Kidney glomerular epithelial cell (primary cell): ENCODE measurements around the gene ARHGAP1.

ENCODE experiments used
- DNase-seq: peaks from one replicate; lab custom pipeline; 2025; lab: John Stamatoyannopoulos, UW

The ARHGAP1 gene

DNA sequence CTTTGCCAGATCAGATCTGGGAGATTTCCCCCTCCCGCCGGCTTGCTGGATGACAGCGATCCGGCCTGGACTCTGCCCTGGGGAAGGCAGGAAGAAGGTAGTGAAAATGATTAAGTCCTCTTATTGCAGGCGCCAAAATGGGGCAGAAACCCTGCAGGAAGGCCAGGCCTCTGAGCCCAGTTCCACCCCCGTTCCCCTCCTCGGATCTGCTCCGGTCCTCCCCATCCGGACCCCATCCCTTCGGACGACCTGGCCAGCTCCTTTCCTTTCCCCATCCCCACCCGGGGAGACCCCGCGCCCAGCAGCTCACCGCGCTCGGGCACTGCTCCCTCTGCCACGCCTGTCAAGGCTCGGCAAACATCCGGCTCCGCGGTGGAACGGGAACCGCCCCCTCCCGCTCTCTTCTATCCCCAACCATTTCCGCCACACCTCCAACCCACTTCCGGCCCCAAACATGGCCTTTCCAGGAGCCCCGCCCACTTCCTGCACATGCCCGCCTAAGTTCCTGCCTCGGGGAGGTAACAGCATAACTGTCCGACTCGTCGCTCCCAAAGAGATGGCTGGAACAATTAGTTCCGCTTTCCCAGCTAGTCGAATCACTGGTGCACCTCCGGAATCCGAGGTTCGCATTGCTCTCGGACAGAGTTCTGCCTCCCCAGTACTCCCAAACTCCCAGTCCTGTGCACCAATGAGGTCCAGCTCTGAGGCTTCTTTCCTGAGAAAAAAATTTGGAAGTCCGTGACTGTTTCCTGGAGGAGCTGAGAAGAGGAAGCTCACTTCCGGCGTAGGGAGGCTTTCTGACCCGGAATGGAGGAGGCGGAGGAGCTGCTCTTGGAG lies at the start of gene ARHGAP1, which contains the start of gene ZNF408:
Gene ARHGAP1, minus strand, starts transcription at position 379 of the 837 bp plus-strand sequence. CDS start 4,512 bp downstream, outside the sequence.
Gene ZNF408, plus strand, starts transcription at position 791 of the 837 bp plus-strand sequence. Its CDS starts 17 bp downstream, at position 808.
- DNase-seq: peak; percentile 97

DNA sequence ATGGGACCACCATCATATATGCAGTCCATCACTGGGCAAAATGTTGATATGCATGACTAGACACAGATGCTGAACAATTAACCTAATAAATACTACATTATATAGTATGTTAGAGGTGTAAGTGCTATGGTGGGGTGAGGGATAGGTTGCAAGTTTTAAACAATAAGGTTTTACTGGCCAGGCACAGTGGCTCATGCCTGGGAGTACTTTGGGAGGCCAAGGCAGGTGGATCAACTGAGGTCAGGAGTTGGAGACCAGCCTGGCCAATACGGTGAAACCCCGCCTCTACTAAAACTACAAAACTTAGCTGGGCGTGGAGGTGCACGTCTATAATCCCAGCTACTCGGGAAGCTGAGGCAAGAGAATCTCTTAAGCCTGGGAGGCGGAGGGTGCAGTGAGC lies 46.7 kb upstream of the ARHGAP1 start:
- DNase-seq: no peak

DNA sequence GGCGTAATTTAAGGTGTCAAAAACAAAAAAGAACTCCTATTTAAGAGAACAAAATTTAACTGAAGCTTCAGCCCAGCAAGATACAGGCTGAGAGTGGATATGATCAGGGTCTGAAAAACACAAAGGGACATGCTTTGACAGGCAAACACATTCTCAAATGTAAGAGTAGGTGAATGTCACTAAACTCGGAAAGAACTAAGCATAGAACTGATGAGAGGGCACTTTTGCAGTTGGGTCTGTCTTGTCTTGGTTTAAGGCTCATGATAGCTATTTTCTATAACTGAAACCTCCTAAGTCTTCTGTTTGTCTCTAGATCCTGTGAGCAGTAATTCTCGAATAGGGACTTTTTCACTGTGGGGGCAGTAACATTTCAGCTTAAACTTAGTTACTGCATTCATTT lies 45.6 kb upstream of the ARHGAP1 start:
- DNase-seq: no peak

DNA sequence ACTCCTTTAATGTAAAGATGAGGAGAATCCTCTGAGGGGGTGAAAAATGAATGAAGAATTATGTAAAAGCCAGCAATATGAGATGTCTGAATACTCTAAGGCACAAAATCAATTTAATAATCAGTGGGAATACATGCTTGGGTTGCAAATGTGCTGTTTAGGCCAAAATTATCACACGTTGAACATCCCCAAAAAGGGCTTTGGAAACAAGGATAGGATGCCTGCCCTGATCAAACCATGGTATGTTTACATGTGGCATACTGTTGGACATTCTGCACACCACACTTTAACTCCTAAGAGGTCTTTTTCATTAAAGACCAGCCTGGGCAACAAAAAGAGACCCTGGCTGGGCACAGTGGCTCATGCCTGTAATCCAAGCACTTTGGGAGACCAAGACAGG lies 44.9 kb upstream of the ARHGAP1 start:
- no peak for DNase-seq

DNA sequence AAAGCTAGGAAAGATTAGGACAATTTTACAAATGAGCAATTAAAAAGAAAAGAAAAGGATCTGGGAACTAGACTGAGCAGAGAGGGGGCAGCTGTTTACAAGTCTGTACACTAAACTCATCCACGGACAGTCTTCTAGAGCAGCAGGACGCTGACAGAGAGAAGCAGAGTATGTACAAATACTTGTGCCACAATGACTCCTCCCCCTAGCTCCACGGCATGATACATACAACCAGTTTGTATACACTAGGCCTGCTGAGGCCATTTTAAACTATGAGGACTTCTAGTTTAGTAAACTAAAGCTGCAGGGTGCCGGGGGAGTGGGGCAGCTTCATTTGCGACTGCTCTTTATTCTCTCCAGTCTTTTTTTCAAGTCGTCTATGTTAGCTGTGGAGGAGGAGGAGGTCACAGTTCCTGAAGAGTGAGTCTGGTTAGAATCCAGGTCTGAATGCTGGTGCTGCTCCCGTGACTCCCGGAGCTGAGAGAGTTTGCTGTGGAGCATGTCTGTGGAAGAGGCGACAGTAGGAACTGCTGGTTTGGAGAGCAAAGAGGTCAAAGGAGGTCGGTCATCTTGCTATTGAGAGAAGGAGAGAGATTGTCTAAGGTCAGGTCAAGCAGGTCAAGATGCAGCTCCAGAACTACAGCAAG lies 43.4 kb upstream of the ARHGAP1 start:
- DNase-seq: no peak

DNA sequence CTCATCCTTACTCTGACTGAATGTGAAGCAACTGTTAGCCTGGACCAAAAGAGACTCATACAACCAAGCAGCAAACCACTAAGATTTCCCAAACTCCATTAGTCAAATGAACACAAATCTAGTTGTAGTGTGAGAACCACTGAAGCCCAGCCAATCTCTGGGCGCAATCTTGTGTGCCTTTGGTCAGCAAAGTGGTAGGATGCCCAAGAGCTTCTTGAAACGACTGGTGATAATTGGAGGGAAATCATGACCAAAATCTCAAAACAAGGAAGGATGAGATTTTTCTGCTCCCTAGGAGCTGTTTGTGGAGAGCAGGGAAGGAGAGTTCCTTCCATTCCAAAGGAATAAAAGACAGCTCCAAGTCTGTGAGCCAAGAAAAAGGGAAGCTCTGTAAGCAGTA lies 42.6 kb upstream of the ARHGAP1 start:
- DNase-seq: no peak

DNA sequence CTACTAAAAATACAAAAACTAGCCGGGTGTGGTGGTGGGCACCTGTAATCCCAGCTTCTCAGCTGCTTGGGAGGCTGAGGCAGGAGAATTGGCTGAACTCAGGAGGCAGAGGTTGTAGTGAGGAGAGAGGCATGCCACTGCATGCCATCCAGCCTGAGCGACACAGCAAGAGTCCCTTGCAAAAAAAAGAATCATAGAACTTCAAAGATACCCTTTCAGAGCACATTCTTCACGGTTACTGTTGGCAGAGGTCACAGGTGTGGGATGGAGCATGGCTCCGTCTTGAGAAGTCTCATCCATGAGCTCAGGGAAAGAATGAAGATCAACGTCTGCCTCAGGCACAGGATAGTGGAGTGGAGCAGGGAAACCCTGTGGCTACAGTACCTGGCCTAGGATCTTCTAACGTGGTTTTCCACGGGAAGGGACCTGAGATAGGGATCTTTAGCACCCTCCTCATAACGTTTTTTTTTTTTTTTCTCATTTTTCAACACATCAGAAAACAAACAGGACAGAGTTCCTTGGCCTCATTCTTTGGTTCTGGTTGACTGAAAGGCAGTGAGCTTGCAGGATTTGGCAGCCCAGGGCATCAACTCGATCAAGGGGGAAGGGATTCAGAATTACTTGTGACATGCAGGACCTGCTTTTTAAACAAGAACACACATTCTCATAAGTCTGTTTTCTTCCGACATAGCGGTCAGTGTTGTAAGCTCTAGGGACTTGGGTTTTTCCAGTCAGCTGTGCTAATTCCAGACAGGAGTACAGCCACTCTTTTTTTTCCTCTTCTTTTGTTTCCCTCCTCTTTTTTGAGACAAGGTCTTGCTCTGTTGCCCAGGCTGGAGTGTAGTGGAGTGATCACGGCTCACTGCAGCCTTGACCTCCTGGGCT lies 41.4 kb upstream of the ARHGAP1 start:
- no peak for DNase-seq

DNA sequence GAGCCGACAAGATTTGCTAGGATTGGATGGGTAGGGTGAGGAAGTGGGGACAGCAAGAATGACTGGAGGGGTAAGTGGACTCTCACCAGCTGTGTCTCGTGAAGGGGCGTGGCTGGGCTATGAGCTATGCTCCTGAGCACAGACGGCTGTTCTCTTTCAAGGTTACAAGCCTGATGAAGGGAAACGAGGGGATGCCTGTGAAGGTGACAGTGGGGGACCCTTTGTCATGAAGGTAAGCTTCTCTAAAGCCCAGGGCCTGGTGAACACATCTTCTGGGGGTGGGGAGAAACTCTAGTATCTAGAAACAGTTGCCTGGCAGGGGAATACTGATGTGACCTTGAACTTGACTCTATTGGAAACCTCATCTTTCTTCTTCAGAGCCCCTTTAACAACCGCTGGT lies 38.5 kb upstream of the ARHGAP1 start:
- DNase-seq: no peak

DNA sequence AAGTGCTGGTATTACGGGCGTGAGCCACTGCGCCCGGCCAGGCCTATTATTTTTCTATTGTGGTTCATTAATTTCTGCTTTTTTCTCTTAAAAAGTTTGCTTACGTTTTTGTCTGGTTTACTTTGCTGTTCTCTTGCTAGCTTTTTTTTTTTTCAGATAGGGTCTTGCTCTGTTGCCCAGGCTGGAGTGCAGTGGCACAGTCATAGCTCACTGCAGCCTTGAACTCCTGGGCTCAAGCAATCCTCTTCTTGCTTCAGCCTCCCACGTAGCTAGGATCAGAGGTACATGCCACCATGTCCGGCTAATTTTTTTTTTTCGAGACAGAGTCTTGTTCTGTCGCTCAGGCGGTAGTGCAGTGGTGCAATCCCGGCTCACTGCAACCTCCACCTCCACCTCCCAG lies 37.3 kb upstream of the ARHGAP1 start:
- no peak for DNase-seq

DNA sequence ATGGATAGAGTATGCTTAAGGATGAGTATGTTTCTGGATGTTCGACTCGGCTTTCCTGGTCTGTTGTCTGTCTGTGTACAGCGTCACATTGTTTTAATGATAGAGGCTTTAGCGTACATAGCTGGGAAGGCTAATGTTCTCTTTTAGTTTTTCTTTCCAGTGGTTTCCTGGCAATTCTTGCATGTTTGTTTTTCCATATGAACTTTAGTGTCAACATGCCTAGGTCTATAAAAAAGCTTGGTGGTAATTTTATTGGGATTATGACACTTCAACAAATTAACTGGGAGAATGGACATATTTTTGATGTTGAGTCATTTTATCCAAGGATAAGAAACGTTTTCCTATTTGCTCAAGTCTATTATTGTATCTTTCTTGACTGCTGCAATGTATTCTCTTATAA lies 36.2 kb upstream of the ARHGAP1 start:
- no peak for DNase-seq

DNA sequence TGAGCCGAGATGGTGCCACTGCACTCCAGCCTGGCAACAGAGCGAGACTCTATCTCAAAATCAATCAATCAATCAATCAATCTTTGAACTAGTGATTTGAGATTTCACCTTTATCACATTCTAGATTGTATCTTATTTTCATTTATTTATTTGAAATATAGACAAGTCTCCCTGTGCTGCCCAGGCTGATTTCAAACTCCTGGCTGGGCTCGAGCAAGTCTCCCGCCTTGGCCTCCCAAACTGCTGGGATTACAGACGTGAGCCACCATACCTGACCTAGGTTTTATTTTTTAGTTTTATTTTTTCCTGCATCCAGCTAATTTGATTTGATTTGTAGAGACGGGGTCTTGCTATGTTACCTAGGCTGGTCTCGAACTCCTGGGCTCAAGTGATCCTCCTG lies 35.7 kb upstream of the ARHGAP1 start:
- DNase-seq: no peak

DNA sequence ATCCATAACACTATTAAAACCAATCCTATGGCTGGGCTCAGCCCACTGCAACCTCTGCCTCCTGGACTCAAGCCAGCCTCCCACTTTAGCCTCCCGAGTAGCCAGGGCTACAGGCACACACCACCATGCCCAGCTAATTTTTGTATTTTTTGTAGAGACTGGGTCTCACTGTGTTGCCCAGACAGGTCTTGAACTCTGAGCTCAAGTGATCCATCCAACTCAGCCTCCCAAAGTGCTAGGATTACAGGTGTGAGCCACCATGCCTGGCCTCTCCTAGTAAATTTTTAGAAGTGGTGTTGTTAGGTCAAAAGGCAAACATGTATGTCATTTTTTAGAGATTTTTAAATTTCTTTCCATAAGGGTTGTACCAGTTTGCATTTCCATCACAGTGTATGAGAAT lies 32.8 kb upstream of the ARHGAP1 start:
- no peak for DNase-seq

DNA sequence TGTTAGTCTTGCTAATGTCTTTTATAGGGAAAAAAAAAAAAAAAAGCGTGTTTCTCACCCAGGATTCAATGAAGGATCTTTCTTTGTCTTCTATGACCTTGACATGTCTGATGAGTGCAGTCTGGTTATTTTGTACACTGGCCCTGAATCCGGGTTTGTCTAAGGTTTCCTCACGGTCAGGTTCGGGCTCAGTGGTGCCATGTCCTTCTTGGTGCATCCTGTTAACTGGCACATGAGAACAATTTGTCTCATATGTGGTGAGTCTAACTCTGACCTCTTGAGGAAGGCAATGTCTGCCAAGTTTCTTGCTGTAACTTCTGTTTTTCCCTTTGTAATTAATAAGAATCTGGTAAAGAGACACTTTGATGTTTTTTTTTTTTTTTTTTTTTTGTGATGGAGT lies 31.1 kb upstream of the ARHGAP1 start:
- no peak for DNase-seq

DNA sequence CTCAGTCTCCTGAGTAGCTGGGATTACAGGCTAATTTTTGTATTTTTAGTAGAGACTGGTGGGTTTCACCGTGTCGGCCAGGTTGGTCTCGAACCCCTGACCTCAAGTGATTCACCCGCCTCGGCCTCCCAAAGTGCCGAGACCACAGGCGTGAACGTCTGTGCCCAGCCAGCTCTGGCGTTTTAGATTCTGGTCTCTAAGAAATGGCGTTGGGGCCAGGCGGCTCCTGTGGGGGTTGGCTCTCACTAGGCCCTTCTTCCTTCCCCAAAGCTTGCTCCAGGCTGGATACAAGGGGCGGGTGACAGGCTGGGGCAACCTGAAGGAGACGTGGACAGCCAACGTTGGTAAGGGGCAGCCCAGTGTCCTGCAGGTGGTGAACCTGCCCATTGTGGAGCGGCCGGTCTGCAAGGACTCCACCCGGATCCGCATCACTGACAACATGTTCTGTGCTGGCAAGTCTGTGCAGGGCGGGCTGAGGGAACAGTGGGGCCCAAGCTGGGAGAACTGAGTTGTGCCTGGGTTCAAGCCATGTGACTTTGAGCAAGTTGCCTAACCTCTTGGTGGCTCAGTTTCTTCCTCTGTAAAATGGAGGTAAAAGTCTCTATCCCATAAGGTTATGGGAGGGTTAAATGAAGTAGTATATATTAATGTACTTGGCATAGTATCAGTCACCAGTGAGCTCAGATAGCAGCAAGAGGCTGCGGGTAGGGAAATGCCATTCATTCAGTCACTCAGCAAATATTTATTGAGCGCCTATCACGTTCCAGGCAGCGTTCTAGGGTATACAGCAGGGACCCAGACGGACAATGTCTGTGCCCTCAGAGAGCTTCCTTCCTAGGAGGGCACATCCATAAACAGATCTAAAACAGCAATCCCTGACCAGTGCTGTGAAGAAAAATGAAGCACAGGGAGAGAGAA lies 28.9 kb upstream of the ARHGAP1 start:
- no peak for DNase-seq

DNA sequence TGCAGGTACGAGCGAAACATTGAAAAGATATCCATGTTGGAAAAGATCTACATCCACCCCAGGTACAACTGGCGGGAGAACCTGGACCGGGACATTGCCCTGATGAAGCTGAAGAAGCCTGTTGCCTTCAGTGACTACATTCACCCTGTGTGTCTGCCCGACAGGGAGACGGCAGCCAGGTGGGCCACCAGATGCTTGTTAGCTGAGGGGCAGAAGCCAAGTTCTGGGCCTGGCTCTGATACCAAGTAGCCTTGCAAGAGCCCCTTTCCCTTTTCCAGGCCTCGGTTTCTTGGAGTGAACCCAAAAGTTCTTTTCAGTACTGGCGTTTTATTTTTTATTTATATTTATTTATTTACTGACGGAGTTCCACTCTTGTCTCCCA lies 28.2 kb upstream of the ARHGAP1 start:
- DNase-seq: no peak

DNA sequence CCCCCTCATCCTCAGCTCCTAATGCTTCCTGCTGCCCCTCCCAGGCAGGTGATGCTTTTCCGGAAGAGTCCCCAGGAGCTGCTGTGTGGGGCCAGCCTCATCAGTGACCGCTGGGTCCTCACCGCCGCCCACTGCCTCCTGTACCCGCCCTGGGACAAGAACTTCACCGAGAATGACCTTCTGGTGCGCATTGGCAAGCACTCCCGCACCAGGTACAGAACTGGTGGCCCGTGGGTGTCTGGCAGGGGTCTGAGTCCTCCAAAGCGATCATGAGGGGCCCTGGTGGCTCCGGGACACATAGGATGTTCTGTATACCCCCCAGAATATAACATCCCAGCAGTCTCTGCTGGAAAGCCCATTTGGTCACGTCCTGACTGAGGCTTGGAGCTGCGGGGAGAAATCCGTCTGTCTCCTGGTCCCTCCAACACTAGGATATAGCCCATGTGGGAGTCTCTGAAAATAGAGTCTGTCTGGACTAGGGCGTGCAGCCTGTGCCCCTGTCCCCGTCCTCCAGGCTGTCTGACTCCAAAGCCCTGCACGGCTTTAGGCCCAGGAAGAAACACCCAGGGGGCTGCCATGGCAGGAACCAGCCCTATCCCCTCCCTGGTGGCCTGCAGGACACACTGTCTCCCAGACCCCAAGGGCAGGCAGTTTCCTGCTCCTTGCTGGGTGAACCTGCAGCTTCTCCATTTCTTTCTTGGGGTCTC lies 27.7 kb upstream of the ARHGAP1 start:
- no peak for DNase-seq

DNA sequence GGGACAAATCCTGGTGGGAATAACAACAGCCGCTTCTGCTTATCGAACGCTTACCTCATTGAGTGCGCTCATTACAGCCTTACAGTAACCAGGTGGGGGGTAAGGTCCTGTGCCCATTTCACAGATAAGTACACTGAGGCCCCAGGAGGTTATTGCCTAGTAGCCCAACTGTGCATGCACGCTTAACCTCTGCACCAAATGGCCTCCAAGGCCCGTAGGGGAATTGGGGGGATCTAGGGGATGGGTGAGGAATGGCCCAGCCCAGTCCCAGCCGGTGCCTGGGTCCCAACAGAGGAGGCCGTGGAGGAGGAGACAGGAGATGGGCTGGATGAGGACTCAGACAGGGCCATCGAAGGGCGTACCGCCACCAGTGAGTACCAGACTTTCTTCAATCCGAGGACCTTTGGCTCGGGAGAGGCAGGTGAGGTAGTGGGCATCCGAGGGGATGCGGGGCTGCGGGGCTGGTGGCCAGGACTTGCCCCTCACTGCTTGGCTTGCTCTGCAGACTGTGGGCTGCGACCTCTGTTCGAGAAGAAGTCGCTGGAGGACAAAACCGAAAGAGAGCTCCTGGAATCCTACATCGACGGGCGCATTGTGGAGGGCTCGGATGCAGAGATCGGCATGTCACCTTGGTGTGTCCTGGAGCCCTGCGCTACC lies 25.9 kb upstream of the ARHGAP1 start:
- DNase-seq: no peak

DNA sequence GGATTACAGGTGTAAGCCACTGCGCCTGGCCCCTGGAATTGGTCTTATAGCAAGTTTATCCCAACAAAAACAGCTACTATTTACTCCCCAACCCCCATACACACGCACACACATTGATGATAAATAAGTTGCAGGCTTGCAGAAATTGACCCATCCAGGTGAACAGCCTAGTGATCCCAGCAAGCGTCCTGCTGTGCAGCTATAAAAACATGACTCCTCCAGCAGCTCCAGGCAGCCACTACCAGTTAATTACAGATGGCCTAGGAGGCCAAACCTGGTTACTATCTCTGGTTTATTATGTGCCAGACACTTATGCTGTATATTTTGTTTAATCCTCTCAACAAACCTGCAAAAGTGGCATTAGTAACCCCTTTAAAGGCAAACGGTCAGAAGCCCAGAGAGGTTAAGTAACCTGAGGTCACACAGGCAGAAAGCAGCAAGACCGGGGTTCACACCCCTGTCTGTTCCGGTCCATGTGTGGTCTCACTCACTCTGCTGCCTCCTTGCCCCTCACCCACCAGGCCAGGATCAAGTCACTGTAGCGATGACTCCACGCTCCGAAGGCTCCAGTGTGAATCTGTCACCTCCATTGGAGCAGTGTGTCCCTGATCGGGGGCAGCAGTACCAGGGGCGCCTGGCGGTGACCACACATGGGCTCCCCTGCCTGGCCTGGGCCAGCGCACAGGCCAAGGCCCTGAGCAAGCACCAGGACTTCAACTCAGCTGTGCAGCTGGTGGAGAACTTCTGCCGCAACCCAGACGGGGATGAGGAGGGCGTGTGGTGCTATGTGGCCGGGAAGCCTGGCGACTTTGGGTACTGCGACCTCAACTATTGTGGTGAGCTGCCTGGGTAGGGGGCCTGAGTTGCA lies 25.2 kb upstream of the ARHGAP1 start:
- DNase-seq: no peak

DNA sequence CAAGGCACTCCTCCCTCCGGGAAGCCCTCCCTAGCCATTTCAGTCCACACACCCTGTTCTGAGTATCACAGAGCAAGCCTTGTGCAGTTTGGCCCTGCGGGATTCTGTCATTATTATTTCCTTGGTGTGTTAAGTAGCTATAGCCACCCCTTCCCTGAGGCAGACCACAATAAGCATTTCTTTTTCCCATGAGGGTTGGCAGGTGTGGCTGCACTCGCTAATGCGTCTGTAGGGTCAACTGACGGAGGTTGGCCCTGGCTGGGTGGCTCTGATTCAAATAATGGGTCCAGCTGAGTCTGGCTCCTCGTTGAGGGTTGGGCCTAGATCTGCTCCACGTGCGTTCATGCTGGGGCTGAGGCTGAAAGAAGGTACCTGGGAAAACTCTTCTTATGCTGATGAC lies 23.7 kb upstream of the ARHGAP1 start:
- DNase-seq: no peak
